GM19025 (cell line): ENCODE results near the gene METTL15.
"Not testable (repeated sequence)": the region's sequence is repeated elsewhere in the genome, so short reads cannot be mapped to it uniquely, and the experiment has no call there.

Experiments used
- ATAC-seq: cut with Tn5 transposase; IDR thresholded peaks from one replicate; pipeline ENCODE4 v1.9.1; 2021; ENCODE audit warnings: mild to moderate bottlenecking, low read depth, moderate library complexity; ENCODE audit not compliant: unreplicated experiment

Gene METTL15

DNA sequence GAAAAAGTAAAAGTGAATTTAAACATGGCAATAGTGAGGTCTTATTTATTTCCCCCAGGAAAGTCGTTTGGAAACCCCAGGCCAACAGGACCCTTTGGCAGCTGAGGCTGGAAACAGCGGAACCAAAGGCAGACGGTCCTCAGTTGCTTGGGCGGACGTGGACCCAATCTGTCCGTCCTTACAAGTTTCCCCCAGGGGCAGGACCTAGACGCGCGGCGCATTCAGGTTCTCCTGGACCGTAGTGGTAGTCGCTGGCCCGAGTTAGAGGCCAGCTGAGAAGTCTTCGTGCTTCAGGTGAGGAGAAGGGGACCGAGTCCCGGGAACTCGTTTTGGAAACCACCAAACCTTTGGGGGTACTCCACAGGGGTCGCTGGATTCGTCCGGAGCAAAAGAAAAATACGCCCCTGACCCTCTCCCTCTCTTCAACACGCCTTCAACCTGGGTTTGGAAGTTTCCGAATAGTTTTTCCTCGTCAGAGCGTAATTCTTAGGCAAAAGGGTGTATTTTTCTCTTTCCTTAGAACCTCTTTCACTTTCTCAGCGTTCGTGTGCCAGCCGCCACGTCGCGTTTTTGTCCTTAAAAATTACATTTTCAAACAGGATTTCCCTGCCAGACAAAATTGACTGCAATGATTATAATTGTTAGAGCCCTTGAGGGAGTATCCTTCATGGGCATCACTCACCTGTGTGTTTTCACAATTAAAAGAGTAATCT is 2.1 kb downstream of the METTL15 start:
- ATAC-seq, result peak; percentile 24

DNA sequence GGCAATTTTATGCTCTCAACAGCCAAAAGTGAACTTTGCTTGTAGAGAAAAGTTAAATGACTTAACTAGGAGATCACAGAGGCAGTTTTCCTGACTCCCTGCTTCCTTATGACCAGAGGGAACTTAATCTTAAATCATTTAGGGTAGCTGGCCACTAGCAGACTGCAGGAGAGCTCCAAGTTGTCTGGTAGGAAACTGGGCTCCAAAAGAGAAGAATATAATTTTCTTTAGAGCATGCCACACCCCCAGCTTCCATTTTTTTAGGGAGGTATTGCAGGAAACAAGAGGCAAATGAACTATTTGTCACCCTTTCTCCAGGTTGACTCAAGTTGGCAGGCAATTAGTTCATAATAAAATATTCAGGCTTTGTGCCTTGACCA is 2.6 kb downstream of the METTL15 start:
- ATAC-seq, result no peak

DNA sequence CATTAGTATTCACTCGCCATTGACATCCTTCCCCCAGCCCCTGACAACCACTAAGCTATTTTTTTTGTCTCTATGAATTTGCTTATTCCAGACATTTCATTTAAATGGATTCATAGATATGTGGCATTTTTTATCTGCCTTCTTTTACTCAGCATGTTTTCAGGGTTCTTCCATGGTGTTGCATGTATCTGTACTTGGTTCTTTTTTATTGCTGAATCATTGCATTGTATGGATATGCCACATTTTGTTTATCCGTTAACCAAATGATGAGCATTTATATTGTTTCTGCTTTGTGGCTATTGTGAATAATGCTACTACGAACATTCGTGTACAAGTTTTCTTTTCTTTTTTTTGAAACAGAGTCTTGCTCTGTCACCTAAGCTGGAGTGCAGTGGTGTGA is 5.9 kb downstream of the METTL15 start:
- ATAC-seq, result no peak

GRCh38 chr11:28114731-28115130 is 6.5 kb downstream of the METTL15 start:
- no peak for ATAC-seq

DNA sequence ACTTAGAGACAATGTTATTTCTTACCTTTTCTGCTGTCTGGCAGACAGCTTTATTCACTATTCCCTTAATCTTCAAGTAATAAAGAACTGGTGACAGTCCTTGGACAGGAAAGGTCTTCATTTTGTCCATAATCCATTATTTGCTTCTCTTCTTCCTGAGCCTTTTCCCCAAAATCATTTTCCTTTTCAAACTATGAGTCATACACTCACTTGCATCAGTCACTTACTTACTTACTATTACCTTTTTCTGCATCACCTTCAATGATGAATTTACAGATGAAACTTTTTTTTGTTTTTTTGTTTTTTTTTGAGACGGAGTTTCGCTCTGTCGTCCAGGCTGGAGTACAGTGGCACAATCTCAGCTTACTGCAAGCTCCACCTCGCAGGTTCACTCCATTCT is 9.5 kb downstream of the METTL15 start:
- no peak for ATAC-seq

DNA sequence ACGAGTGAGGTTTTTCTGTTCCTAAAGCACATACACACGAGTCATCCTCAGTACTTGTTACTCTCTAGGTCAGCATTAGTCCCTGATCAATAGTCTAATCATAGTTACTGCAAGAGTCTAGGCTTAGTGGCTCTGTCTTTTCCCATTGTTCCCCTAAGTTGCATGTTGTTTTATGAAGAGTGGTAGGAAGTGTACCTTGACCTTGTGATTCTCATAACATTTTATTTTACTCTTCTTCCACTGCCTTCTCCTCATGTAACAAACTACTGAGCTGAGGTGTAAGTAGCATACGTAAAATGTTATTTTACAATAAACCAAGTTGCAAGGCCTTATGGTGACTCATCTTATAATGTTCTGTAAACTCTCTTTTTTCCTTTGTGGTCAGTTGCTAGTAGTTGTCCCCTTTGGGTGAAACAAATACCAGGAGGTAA is 15.0 kb downstream of the METTL15 start:
- no peak for ATAC-seq

DNA sequence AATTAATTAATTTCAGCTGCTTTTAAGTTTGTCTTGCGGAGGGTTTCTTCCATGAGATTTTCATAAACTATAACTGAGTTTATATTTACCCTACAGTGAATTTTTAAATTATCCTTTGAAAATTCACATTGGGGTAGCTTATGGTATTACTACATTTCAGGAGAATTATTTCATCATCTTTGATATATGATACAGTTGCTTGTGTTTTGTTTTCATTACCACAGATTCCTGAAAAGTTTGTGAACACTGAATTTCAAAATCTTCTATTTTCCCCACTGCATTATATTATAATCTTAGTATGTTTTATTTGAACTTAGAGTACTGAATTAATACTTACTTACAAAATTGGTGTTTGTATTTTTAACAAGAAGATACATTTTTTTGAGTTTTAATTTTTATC is 24.4 kb downstream of the METTL15 start:
- ATAC-seq, result no peak

DNA sequence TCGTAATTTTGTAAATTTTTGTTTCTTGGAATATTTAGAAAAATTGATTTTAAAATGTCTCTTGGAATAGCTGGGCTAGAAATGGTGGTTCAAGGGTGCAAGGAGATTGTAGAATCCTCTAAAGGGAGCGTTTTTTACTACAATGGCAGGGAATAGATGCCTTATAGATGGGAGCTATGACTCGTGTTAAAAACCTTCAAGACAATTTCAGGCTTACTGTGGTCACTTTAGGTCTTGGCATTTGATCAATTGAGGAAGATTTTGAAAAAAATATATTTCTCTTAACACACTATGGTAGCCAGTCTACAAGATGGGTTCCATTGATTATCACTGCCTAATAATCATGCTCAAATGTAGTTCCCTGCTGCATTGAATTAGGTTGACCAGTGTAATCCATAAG is 25.0 kb downstream of the METTL15 start:
- ATAC-seq, result no peak

DNA sequence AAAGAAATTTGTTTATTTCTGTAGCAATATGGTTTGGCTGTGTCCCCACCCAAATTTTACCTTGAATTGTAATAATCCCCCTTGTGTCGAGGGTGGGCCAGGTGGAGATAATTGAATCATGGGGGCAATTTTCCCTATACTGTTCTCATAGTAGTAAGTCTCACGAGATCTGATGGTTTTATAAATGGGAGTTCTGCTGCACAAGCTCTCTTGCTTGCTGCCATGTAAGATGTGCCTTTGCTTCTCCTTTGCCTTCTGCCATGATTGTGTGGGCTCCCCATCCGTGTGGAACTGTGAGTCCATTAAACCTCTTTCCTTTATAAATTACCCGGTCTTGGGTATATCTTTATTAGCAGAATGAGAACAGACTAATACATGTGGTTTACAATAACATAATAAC is 28.0 kb downstream of the METTL15 start:
- not testable (repeated sequence) for ATAC-seq

- ATAC-seq, result no peak
Measured at GRCh38 chr11:28137366-28137765, 29.2 kb downstream of the METTL15 start.

DNA sequence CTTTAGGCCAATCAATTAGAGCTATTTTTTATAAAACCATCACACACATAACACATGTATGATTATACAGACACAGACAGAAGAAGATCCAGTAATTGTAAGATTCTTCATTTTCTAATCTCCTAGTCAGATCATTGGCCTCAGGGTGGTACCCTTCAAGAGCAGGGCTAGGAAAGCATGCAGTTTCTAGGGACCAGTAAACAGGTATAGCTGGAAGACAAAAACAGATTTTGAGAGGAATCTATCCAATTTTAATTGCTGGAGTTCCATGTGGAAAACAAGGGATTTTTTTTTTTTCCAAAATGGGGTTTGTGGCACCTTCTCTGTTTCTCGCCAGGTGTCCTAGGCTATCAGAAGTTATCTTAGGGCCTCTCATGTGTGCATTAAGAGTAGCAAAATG is 29.6 kb downstream of the METTL15 start:
- no peak for ATAC-seq

- ATAC-seq, result no peak
Measured at GRCh38 chr11:28139841-28140415, 31.7 kb downstream of the METTL15 start.

DNA sequence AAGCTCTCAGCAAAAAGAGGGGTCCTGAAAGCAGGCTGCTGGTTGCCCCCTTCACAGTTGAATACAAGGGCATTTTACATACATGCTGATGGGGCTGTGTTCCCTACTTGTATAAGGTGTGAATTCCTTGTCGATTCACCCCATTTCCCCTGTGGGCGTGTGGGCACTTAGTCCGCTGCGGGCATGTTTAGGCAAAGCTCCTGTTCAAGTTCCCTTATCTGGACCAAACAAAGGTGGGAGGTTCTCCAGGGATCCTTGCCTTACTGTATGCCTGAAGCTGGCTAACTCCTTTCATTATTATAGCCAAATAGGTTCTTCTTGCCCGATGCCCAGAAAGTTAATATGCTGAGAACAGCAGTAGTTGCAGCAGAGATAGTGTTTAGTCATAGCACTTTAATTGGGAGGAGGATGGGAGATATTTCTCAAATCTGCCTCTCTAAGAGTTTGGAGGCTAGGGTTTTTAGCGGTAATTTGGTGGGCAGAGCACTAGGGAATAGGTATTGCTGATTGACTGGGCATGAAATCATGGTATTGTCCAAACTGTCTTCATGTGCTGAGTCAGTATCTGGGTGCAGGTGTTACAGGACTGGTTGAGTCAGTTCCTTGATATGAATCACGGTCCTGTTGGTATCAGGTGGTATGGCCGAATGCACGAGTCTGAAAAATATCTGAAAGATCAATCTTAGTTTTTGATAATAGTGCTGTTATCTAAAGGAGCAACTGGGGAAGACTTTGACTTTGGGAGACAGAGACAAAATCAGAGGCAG is 32.7 kb downstream of the METTL15 start:
- ATAC-seq, result no peak

DNA sequence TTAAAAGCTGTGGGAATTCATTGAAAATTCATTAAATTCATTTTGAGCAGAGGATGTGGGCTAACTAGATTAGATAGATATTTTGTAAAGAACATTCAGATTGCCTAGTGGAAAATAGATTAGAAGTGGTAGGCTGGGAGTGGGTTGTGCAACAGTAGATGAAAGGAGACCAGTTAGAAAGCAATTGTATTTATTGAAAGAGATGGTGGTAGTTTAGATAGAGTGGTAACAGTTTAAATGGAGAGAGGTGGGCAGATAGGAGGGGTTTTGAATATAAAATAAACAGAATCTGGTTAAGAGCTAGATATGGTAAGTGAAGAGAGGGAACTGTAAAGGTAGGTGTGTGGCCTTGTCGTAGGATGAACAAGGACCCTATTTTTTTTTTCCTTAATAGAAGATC is 34.5 kb downstream of the METTL15 start:
- ATAC-seq, result no peak

- no peak for ATAC-seq
Measured at GRCh38 chr11:28144808-28145207, 36.6 kb downstream of the METTL15 start.

GRCh38 chr11:28146123-28146751 is 38.0 kb downstream of the METTL15 start:
- ATAC-seq, result no peak

DNA sequence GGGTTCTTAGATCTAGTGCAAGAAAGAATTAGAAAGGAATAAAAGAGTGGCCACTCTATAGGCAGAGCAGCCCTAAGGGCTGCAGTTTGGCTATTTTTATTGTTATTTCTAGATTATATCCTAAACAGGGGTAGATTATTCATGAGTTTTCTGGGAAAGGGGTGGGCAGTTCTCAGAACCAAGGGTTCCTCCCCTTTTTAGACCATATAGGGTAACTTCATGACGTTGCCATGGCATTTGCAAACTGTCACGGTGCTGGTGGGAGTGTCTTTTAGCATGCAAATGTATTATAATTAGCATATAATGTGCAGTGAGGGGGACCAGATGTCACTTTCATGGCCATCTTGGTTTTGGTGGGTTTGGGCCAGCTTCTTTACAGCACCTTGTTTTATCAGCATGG is 44.6 kb downstream of the METTL15 start:
- no peak for ATAC-seq

DNA sequence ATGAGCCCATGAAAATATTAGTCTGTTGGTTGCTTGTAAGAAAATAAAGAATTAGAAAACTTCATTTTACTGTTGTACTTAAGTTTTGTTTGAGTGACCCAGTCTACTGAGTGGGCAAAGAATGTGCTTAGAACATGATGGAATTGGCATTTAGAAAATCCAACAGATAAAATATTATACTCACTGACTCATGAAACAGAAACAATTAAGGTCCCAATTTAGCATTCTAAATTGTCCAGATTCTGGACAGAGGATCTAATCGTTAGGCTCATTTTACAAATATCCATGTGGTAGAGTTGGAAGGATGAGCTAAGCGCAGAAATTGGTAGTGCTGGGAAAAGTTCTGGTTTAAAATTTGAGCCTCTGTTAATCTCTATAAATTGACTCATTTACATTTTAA is 45.4 kb downstream of the METTL15 start:
- no peak for ATAC-seq

DNA sequence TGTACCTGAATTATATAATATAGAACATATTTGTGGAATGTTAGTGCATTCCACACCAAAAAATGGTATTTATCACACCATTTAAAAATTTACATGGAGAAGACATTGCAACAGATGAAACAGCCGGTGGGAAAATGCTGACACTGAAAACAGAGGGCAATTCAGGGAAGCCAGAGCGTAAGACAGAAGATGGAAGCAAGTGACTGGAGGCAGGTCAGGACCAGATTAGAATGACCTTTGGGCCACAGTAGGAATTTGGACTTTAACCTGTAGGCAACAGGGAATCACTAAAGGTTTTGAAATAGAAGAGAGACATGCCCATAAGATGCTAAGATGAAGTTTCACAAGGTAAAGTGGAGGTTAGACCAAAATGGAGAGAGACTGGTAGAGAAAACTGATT is 60.5 kb downstream of the METTL15 start:
- no peak for ATAC-seq

DNA sequence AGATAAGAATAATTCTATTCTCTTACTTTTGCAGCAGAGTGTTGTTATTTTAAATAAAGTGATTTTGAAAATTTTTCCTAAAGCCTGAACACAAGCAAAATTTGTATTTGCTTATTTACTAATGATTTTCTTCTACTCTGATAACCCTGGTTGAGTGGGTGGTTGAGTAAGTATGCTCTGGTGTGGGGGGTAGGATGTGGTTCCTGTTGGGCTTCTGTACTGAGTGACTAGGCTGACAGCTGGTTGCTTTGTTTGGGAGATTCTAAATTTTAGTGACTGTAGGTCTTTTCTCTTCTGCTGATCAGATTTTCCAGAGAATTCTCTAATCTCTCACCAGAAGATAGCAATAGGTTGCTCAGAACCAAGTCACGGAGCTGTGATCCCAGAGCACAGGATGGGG is 61.6 kb downstream of the METTL15 start:
- ATAC-seq, result no peak

DNA sequence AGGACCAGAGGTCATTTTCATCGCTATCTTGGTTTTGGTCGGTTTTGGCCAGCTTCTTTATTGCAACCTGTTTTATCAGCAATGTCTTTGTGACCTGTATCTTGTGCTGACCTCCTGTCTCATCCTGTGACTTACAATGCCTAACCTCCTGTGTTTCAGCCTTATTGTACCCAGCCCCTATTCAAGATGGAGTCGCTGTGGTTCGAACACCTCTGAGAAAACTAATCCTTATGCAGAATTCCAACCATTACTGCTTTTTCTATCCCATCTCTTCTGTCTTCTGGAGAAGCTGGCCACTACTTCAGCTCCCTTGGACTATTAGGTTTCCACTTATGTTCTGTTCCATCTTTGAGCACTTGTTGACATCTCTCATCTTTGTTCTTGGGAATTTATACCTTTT is 62.6 kb downstream of the METTL15 start:
- ATAC-seq, result no peak
